HG02798 (cell line): Measurements from ENCODE around the gene PRKAR1A.
"Not testable (repeated sequence)": the region's sequence is repeated elsewhere in the genome, so short reads cannot be mapped to it uniquely, and the experiment has no call there.

ENCODE experiments used
- ATAC-seq: cut with Tn5 transposase; IDR thresholded peaks from one replicate; pipeline ENCODE4 v1.9.1; 2021; ENCODE audit warnings: mild to moderate bottlenecking; ENCODE audit not compliant: unreplicated experiment, poor library complexity

The PRKAR1A gene

GRCh38 chr17:68573338-68573737 is 61.1 kb downstream of the PRKAR1A start:
- ATAC-seq = no peak

- no peak for ATAC-seq
Measured at GRCh38 chr17:68576137-68576536, 63.9 kb downstream of the PRKAR1A start.

GRCh38 chr17:68576811-68577496 is 64.7 kb downstream of the PRKAR1A start:
- no peak for ATAC-seq

- no peak for ATAC-seq
Measured at GRCh38 chr17:68577497-68577821, 65.2 kb downstream of the PRKAR1A start.

GRCh38 chr17:68578236-68578635 is 66.0 kb downstream of the PRKAR1A start:
- no peak for ATAC-seq

- ATAC-seq = no peak
Measured at GRCh38 chr17:68579194-68579927, 67.1 kb downstream of the PRKAR1A start.

- ATAC-seq = no peak
Measured at GRCh38 chr17:68580236-68580770, 68.1 kb downstream of the PRKAR1A start.

- no peak for ATAC-seq
Measured at GRCh38 chr17:68581863-68582645, 69.8 kb downstream of the PRKAR1A start.

GRCh38 chr17:68582867-68583266 is 70.6 kb downstream of the PRKAR1A start:
- not testable (repeated sequence) for ATAC-seq

GRCh38 chr17:68584581-68585303 is 72.5 kb downstream of the PRKAR1A start:
- no peak for ATAC-seq

GRCh38 chr17:68585643-68586042 is 73.4 kb downstream of the PRKAR1A start:
- no peak for ATAC-seq

- no peak for ATAC-seq
Measured at GRCh38 chr17:68587026-68587425, 74.8 kb downstream of the PRKAR1A start.

GRCh38 chr17:68587847-68588246 is 75.6 kb downstream of the PRKAR1A start:
- ATAC-seq = no peak

GRCh38 chr17:68588362-68588761 is 76.1 kb downstream of the PRKAR1A start:
- no peak for ATAC-seq

- ATAC-seq = no peak
Measured at GRCh38 chr17:68589086-68589485, 76.9 kb downstream of the PRKAR1A start.

- ATAC-seq = no peak
Measured at GRCh38 chr17:68591583-68591982, 79.4 kb downstream of the PRKAR1A start.

GRCh38 chr17:68592009-68592408 is 79.8 kb downstream of the PRKAR1A start:
- ATAC-seq = no peak

GRCh38 chr17:68592682-68593641 is 80.7 kb downstream of the PRKAR1A start:
- no peak for ATAC-seq

- no peak for ATAC-seq
Measured at GRCh38 chr17:68594552-68594951, 82.3 kb downstream of the PRKAR1A start.
